Measurements from ENCODE around the gene ZNF91. TPM values are rescaled to one million over a fixed set of nuclear protein-coding genes. Genes with fewer than 3 reads are reported as not detected.

The ZNF91 gene
- total and polyA plus RNA-seq, 7 donors: 17.7 to 88.1 (median 39.8) TPM

DNA sequence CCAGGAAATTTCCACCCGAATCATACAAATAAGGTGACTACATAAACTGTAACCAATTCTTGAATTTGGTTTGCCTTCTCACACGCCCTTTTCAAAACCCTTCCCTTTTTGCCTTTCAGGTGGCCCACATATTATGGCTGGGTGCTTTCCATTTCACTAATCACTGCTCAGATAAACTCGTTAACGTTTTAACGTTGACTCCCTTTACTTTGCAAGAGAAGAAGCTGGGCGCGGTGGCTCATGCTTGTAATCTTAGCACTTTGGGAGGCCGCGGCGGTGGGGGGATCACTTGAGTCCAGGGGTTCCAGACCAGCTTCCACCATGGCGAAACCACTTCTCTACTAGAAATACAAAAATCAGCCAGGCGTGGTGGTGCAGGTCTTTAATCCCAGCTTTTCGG is 19.8 kb upstream of the ZNF91 start:
- H3K4me1 ChIP-seq: peaks cover 0 to 12% (median 9%) of the 10 kb centered on the region in 4 donors
- DNase-seq: no peak
- H3K27ac ChIP-seq: no peak overlapping the region
- intact Hi-C loops (cut with DNase I): no loop called here
- H3K9me3 ChIP-seq: no peaks in the 10 kb centered on the region
- TF ChIP-seq, protein P1, sequence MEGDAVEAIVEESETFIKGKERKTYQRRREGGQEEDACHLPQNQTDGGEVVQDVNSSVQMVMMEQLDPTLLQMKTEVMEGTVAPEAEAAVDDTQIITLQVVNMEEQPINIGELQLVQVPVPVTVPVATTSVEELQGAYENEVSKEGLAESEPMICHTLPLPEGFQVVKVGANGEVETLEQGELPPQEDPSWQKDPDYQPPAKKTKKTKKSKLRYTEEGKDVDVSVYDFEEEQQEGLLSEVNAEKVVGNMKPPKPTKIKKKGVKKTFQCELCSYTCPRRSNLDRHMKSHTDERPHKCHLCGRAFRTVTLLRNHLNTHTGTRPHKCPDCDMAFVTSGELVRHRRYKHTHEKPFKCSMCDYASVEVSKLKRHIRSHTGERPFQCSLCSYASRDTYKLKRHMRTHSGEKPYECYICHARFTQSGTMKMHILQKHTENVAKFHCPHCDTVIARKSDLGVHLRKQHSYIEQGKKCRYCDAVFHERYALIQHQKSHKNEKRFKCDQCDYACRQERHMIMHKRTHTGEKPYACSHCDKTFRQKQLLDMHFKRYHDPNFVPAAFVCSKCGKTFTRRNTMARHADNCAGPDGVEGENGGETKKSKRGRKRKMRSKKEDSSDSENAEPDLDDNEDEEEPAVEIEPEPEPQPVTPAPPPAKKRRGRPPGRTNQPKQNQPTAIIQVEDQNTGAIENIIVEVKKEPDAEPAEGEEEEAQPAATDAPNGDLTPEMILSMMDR (IDR thresholded peaks at IDR 0.05): no peak
- TF ChIP-seq POLR2A (IDR thresholded peaks at IDR 0.05) (no peak), EP300 (IDR thresholded peaks at IDR 0.05) (no peak), POLR2AphosphoS5 (IDR thresholded peaks at IDR 0.05) (no peak)
- H3K4me3 ChIP-seq: peak overlapping the region in 3 of 4 donors; percentile 31 to 49 (median 47)
- no peaks in the 10 kb centered on the region for H3K36me3 ChIP-seq
- WGBS, 2 donors: 3 to 11% methylated on average over 13 of the region's 13 CpGs
- H3K27me3 ChIP-seq: peaks cover 0 to 28% (median 16%) of the 10 kb centered on the region in 3 donors

DNA sequence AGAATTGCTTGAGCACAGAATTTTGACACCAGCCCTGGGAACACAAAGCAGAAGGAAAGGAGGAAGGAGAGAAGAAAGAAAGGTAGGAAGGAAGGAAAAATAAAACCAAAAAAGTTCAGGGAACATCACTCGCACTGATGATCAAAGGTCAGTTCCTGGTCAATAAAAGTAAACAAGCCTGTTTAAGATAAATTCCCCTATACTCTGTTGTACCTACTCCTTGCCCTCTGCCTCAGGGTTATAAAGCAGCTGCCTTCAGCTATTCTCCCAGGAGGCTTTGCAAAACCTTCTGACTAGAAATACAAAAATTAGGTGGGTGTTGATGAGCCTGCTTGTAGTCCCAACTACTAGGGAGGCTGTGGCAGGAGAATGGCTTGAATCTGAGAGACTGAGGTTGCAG is 14.9 kb upstream of the ZNF91 start:
- 11 to 40% methylated on average over 1 of the region's 1 CpG for WGBS, 2 donors
- Histone ChIP-seq H3K4me3 (no peak overlapping the region), H3K36me3 (no peaks in the 10 kb centered on the region), H3K27me3 (peaks cover 0 to 4% (median 3%) of the 10 kb centered on the region in 3 donors), H3K27ac (no peak overlapping the region), H3K9me3 (no peaks in the 10 kb centered on the region), H3K4me1 (peaks cover 0 to 3% (median 1%) of the 10 kb centered on the region in 4 donors)
- intact Hi-C loops (cut with DNase I): no loop called here
- TF ChIP-seq, protein P1 (IDR thresholded peaks at IDR 0.05): no peak
- no peak for DNase-seq

DNA sequence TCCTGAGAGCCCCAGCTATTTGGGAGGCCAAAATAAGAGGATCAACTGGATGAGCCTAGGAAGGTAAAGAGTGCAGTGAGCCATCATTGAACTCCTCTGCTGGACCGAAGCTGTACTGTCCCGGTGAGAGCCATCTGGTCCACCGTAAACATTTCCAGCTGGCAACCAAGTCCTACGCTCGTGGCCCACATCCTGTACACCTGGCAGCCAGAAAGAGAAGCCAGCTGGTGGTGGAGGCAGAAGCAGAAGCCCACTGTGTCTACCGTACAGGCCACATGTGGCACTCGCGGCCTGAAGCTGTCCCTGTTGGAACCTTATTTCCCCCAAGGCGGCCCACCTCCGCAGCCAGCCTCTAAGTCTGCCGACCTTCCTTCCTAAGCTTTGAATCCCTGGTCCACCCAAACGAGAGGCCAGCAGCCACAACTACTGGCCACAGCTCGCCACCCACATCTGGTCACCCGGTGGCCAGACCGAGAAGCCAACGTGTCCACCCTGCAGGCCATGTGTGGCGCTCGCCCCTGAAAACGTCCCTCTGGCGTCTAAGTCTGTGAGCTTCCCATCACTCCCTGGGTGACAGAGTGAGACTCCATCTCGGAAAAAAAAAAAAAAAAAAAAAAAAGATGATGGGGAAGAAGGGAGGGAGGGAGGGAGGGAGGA is 14.2 kb upstream of the ZNF91 start:
- Histone ChIP-seq H3K27ac (no peak overlapping the region), H3K36me3 (no peaks in the 10 kb centered on the region), H3K4me3 (no peak overlapping the region), H3K9me3 (no peaks in the 10 kb centered on the region), H3K27me3 (no peaks in the 10 kb centered on the region), H3K4me1 (no peaks in the 10 kb centered on the region)
- DNase-seq: no peak
- 60 to 83% methylated on average over 21 of the region's 21 CpGs for WGBS, 2 donors
- TF ChIP-seq POLR2A (IDR thresholded peaks at IDR 0.05) (no peak), POLR2AphosphoS5 (IDR thresholded peaks at IDR 0.05) (no peak), EP300 (IDR thresholded peaks at IDR 0.05) (no peak)
- TF ChIP-seq, protein P1 (IDR thresholded peaks at IDR 0.05): no peak
- intact Hi-C loops (cut with DNase I): no loop called here

DNA sequence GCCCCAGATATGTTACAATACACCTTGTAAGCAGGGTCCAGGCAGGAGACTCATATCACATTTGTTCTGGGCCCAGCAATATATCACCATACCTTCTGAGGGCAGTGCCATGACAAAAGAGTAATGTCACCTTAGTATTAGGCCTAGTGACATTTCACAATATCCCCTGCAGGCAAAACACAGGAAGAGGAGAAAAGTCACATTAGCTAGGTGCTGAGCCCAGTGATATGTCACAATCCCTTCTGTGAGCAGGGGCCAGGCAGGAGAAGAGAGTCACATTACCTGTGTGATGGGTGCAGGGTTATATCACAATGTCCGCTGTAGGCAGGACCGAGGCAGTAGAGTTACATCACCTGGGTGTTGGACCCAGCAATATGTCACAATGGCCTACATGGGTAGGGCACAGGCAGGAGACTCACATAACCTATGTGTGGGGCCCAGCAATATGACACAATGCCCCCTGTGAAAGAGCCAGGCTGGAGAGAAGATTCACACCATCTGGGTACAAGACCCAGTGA is 12.4 kb upstream of the ZNF91 start:
- H3K27me3 ChIP-seq: no peaks in the 10 kb centered on the region
- no peaks in the 10 kb centered on the region for H3K4me1 ChIP-seq
- H3K4me3 ChIP-seq: no peak overlapping the region
- H3K9me3 ChIP-seq: no peaks in the 10 kb centered on the region
- 96 to 97% methylated on average over 2 of the region's 2 CpGs for WGBS, 2 donors
- DNase-seq: no peak
- TF ChIP-seq POLR2A (IDR thresholded peaks at IDR 0.05) (no peak), EP300 (IDR thresholded peaks at IDR 0.05) (no peak), POLR2AphosphoS5 (IDR thresholded peaks at IDR 0.05) (no peak)
- TF ChIP-seq, protein P1 (IDR thresholded peaks at IDR 0.05): no peak
- H3K27ac ChIP-seq: no peak overlapping the region
- H3K36me3 ChIP-seq: no peaks in the 10 kb centered on the region
- intact Hi-C loops (cut with DNase I): no loop called here

DNA sequence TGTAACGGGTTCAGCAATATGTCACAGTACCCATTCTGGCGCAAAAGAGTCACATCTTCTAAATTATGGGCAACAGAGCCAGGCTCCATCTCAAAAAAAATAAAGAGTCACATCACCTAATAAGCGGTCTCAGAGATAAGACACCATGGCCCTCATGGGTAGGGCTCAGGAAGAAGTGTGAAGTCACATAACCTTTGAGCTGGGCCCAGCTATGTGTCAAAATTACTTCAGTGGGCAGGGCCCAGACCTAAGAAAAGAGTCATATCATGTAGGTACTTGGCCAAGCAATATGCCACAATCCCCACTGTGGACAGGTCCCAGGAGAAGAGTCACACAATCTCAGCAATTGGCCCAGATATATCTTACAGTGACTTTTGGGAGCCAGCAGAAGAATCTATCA is 11.4 kb upstream of the ZNF91 start:
- no peaks in the 10 kb centered on the region for H3K36me3 ChIP-seq
- 86 to 95% methylated on average over 3 of the region's 3 CpGs for WGBS, 2 donors
- intact Hi-C loops (cut with DNase I): no loop called here
- H3K9me3 ChIP-seq: no peaks in the 10 kb centered on the region
- H3K4me1 ChIP-seq: no peaks in the 10 kb centered on the region
- H3K27ac ChIP-seq: no peak overlapping the region
- no peak overlapping the region for H3K4me3 ChIP-seq
- no peak for DNase-seq
- TF ChIP-seq EP300 (IDR thresholded peaks at IDR 0.05): no peak
- TF ChIP-seq, protein P1 (IDR thresholded peaks at IDR 0.05): no peak
- no peak for TF ChIP-seq POLR2A (IDR thresholded peaks at IDR 0.05)
- TF ChIP-seq POLR2AphosphoS5 (IDR thresholded peaks at IDR 0.05): no peak
- H3K27me3 ChIP-seq: no peaks in the 10 kb centered on the region

Measured in sigmoid colon (tissue), 7 donors.